Liver (tissue), 9 donors: ENCODE results near the gene ABHD17C. TPM values are rescaled to one million over a fixed set of nuclear protein-coding genes. Genes with fewer than 3 reads are reported as not detected.

Experiments
- DNase-seq: peaks from one replicate; pipeline ENCODE4 v3.0.0-alpha.2; 2017; ENCODE audit warnings: low spot score
- H3K27ac ChIP-seq, 2 donors: one replicate each; pipeline ENCODE4 v1.7.0; 2013; ENCODE audit warnings: inconsistent platforms in 2 of 2, low read length in 2 of 2, control low read depth in 1 of 2, low read depth in 1 of 2, mild to moderate bottlenecking in 1 of 2
- H3K27me3 ChIP-seq, 4 donors: one replicate each; pipeline versions ENCODE4 v1.6.1 to v1.7.0; 2013; ENCODE audit warnings: low read length in 3 of 4, inconsistent platforms in 1 of 4, mild to moderate bottlenecking in 1 of 4, moderate library complexity in 1 of 4; ENCODE audit not compliant: control insufficient read depth in 4 of 4, insufficient read depth in 4 of 4
- H3K36me3 ChIP-seq, 4 donors: one replicate each; pipeline versions ENCODE4 v1.6.1 to v1.7.0; 2013; ENCODE audit warnings: low read length in 3 of 4, mild to moderate bottlenecking in 3 of 4, low read depth in 1 of 4, moderate library complexity in 1 of 4; ENCODE audit not compliant: control insufficient read depth in 4 of 4, insufficient read depth in 3 of 4
- H3K4me1 ChIP-seq, 4 donors: one replicate each; pipeline versions ENCODE4 v1.6.1 to v1.7.0; 2013; ENCODE audit warnings: low read length in 3 of 4, mild to moderate bottlenecking in 3 of 4, moderate library complexity in 1 of 4; ENCODE audit not compliant: control insufficient read depth in 4 of 4, insufficient read depth in 4 of 4
- H3K4me3 ChIP-seq, 3 donors: one replicate each; pipeline versions ENCODE4 v1.6.1 to v1.7.0; 2013; ENCODE audit warnings: low read length in 3 of 3, control low read depth in 1 of 3, low read depth in 1 of 3, mild to moderate bottlenecking in 1 of 3
- H3K9ac ChIP-seq, 2 donors: one replicate each; pipeline ENCODE4 v1.7.0; 2013; ENCODE audit warnings: low read length in 2 of 2, mild to moderate bottlenecking in 2 of 2, moderate library complexity in 2 of 2, control low read depth in 1 of 2, low read depth in 1 of 2
- H3K9me3 ChIP-seq, 4 donors: one replicate each; pipeline versions ENCODE4 v1.6.1 to v1.7.0; 2013; ENCODE audit warnings: low read length in 3 of 4; ENCODE audit not compliant: control insufficient read depth in 4 of 4
- EGR1 ChIP-seq, 2 donors: IDR thresholded peaks; 2 replicates each; pipeline ENCODE4 v1.6.1; 2016 to 2018; ENCODE audit warnings: antibody characterized with exemption in 2 of 2, low read depth in 2 of 2
- FOXA1 ChIP-seq: IDR thresholded peaks from 2 replicates; pipeline ENCODE4 v1.6.1; 2016; ENCODE audit warnings: antibody characterized with exemption
- FOXA2 ChIP-seq: IDR thresholded peaks from 2 replicates; pipeline ENCODE4 v1.6.1; 2016; ENCODE audit warnings: antibody characterized with exemption
- GABPA ChIP-seq, 2 donors: IDR thresholded peaks in 1 of 2; conservative IDR thresholded peaks in 1 of 2; 2 replicates each; pipeline ENCODE4 v1.6.1; 2016; ENCODE audit warnings: antibody characterized with exemption in 2 of 2, mild to moderate bottlenecking in 1 of 2, moderate library complexity in 1 of 2
- HNF4A ChIP-seq, 2 donors: conservative IDR thresholded peaks; 2 replicates each; pipeline ENCODE4 v1.6.1; 2016; ENCODE audit warnings: antibody characterized with exemption in 2 of 2, mild to moderate bottlenecking in 2 of 2
- JUND ChIP-seq, 2 donors: IDR thresholded peaks; 2 replicates each; pipeline ENCODE4 v1.6.1; 2016; ENCODE audit warnings: antibody characterized with exemption in 2 of 2
- NR2F2 ChIP-seq: IDR thresholded peaks from 2 replicates; pipeline ENCODE4 v1.6.1; 2016; ENCODE audit warnings: antibody characterized with exemption
- RAD21 ChIP-seq, 2 donors: IDR thresholded peaks; 2 replicates each; pipeline ENCODE4 v1.6.1; 2016; ENCODE audit warnings: antibody characterized with exemption in 2 of 2, mild to moderate bottlenecking in 2 of 2
- YY1 ChIP-seq: IDR thresholded peaks from 2 replicates; pipeline ENCODE4 v1.6.1; 2016; ENCODE audit warnings: antibody characterized with exemption, mild to moderate bottlenecking
- WGBS: extraction: QIAGEN DNeasy Blood & Tissue Kit; methylation state at CpG from one replicate; pipeline ENCODE4 v1.1.7; 2013; 5-methylcytosine and 5-hydroxymethylcytosine counted together
- polyA plus RNA-seq, 2 donors: library from polyadenylated mRNA; stranded (reverse) in 1 of 2; unstranded in 1 of 2; fragments of 200-250 nt in 1 of 2; fragments of >200 nt in 1 of 2; fragmentation: Nextera tagmentation in 1 of 2; extraction: Ambion mirVana in 1 of 2; gene quantifications; one replicate each; pipeline versions ENCODE4 v1.2.1 to v1.2.3, GENCODE V29; 2013 to 2015
- total RNA-seq, 2 donors: library from RNA; depleted of rRNA; stranded (reverse); fragments of >200 nt; gene quantifications; one replicate each; pipeline ENCODE4 v1.2.3, GENCODE V29; 2014
- TF ChIP-seq, protein P1 (sequence below): IDR thresholded peaks from 2 replicates; pipeline ENCODE4 v1.6.1; 2016; ENCODE audit warnings: antibody characterized with exemption, mild to moderate bottlenecking
- TF ChIP-seq, protein P2 (sequence below): fragments of 150-350 bp; IDR thresholded peaks from 2 replicates; pipeline ENCODE4 v1.5.1; 2017; ENCODE audit warnings: improper control_type of control experiment, low read depth, low read length; ENCODE audit not compliant: missing input control
- TF ChIP-seq, protein P3 (sequence below): IDR thresholded peaks from 2 replicates; pipeline ENCODE4 v1.6.1; 2016; ENCODE audit warnings: antibody characterized with exemption
- TF ChIP-seq, protein P4 (sequence below): IDR thresholded peaks from 2 replicates; pipeline ENCODE4 v1.6.1; 2016; ENCODE audit warnings: antibody characterized with exemption
- donor health status: healthy.
- donor health status: healthy.
- donor health status: healthy.
- donor health status: healthy.
- donor health status: healthy.

ABHD17C gene
- total and polyA plus RNA-seq, 4 donors: 0.79 to 3.0 (median 2.0) TPM

DNA sequence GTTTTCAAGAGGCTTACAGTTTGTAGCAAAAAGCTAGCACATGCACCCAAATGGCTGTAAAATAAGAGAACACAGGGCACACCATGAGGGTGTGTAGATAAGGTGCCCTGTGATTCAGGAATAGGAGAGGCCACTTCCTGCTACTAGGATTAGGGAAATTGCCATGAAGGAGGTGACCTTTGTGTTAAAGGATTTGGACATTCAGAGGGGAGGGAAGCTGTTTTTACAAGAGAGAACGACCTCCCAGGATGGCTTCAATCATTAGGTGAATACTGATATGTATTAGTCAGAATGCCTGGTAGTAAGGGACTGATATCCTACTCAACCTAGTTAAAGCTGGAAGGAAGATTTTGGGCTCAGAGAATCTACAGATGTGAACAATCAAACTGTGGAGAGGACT lies 35.7 kb upstream of the ABHD17C start:
- TF ChIP-seq FOXA2 (no peak), JUND (IDR thresholded peaks at IDR 0.05) (no peak), GABPA (IDR thresholded peaks at IDR 0.05 in 1 of 2, conservative IDR thresholded peaks at IDR 0.05 in 1 of 2) (no peak), YY1 (no peak), RAD21 (IDR thresholded peaks at IDR 0.05) (no peak), NR2F2 (no peak)
- TF ChIP-seq, protein P1, sequence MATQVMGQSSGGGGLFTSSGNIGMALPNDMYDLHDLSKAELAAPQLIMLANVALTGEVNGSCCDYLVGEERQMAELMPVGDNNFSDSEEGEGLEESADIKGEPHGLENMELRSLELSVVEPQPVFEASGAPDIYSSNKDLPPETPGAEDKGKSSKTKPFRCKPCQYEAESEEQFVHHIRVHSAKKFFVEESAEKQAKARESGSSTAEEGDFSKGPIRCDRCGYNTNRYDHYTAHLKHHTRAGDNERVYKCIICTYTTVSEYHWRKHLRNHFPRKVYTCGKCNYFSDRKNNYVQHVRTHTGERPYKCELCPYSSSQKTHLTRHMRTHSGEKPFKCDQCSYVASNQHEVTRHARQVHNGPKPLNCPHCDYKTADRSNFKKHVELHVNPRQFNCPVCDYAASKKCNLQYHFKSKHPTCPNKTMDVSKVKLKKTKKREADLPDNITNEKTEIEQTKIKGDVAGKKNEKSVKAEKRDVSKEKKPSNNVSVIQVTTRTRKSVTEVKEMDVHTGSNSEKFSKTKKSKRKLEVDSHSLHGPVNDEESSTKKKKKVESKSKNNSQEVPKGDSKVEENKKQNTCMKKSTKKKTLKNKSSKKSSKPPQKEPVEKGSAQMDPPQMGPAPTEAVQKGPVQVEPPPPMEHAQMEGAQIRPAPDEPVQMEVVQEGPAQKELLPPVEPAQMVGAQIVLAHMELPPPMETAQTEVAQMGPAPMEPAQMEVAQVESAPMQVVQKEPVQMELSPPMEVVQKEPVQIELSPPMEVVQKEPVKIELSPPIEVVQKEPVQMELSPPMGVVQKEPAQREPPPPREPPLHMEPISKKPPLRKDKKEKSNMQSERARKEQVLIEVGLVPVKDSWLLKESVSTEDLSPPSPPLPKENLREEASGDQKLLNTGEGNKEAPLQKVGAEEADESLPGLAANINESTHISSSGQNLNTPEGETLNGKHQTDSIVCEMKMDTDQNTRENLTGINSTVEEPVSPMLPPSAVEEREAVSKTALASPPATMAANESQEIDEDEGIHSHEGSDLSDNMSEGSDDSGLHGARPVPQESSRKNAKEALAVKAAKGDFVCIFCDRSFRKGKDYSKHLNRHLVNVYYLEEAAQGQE: no peak
- H3K4me3 ChIP-seq: no peak overlapping the region
- H3K27ac ChIP-seq: no peak overlapping the region
- H3K36me3 ChIP-seq: no peaks in the 10 kb centered on the region
- no peaks in the 10 kb centered on the region for H3K4me1 ChIP-seq
- H3K27me3 ChIP-seq: peaks cover 0 to 2% (median 0%) of the 10 kb centered on the region in 4 donors
- H3K9ac ChIP-seq: no peak overlapping the region
- no peak for DNase-seq
- no peaks in the 10 kb centered on the region for H3K9me3 ChIP-seq
- 17% methylated on average over 1 of the region's 1 CpG for WGBS

DNA sequence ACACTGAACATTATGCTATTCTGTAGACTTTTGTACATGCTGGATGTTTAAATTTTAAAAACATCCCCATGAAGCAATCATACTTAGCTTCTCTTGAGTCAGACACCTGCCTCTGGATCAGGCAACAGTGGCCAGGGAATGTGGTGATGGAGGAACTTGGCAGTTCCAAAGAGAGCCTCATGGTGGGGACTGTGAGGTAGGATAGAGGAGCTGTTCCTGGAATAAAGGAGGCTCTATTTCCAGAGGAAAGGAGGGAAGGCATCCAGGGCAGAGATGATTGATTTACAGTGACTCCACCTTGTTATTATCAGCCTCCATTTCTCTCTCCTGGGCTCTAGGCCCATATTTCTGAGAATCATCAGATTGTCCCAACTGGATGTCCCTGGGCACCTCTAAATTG lies 35.0 kb upstream of the ABHD17C start:
- H3K27ac ChIP-seq: no peak overlapping the region
- no peak overlapping the region for H3K9ac ChIP-seq
- TF ChIP-seq JUND (IDR thresholded peaks at IDR 0.05) (no peak), RAD21 (IDR thresholded peaks at IDR 0.05) (peak; percentile 81 to 83), HNF4A (conservative IDR thresholded peaks at IDR 0.05) (no peak), FOXA1 (no peak)
- TF ChIP-seq, protein P2, sequence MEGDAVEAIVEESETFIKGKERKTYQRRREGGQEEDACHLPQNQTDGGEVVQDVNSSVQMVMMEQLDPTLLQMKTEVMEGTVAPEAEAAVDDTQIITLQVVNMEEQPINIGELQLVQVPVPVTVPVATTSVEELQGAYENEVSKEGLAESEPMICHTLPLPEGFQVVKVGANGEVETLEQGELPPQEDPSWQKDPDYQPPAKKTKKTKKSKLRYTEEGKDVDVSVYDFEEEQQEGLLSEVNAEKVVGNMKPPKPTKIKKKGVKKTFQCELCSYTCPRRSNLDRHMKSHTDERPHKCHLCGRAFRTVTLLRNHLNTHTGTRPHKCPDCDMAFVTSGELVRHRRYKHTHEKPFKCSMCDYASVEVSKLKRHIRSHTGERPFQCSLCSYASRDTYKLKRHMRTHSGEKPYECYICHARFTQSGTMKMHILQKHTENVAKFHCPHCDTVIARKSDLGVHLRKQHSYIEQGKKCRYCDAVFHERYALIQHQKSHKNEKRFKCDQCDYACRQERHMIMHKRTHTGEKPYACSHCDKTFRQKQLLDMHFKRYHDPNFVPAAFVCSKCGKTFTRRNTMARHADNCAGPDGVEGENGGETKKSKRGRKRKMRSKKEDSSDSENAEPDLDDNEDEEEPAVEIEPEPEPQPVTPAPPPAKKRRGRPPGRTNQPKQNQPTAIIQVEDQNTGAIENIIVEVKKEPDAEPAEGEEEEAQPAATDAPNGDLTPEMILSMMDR: peak; percentile 64
- no peak overlapping the region for H3K4me3 ChIP-seq
- no peak for DNase-seq
- peaks cover 0 to 2% (median 0%) of the 10 kb centered on the region in 4 donors for H3K27me3 ChIP-seq
- no peaks in the 10 kb centered on the region for H3K9me3 ChIP-seq
- H3K4me1 ChIP-seq: no peaks in the 10 kb centered on the region
- no peaks in the 10 kb centered on the region for H3K36me3 ChIP-seq

DNA sequence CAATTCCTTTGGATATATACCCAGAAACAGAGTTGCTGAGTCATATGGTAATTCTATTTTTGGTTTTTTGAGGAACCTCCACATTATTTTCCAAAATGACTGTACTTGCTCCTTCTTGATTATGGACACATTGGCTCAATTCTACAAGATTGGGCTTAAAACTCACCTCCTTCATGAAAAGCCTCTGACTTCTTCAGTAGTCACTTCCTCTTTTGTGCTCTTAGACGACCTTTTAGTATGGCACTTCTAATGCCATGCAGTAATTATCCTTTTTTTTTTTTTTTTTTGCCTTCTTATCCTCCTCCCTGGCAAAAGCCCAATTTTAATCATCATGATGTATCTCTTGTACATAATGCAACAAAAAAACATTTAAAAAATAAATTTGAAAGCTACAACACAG lies 33.0 kb upstream of the ABHD17C start:
- DNase-seq: no peak
- H3K9me3 ChIP-seq: no peaks in the 10 kb centered on the region
- WGBS: 60% methylated on average over 1 of the region's 1 CpG
- no peaks in the 10 kb centered on the region for H3K4me1 ChIP-seq
- H3K27ac ChIP-seq: no peak overlapping the region
- H3K36me3 ChIP-seq: no peaks in the 10 kb centered on the region
- H3K4me3 ChIP-seq: no peak overlapping the region
- no peak overlapping the region for H3K9ac ChIP-seq
- H3K27me3 ChIP-seq: peaks cover 0 to 2% (median 0%) of the 10 kb centered on the region in 4 donors
- TF ChIP-seq HNF4A (conservative IDR thresholded peaks at IDR 0.05) (no peak), EGR1 (IDR thresholded peaks at IDR 0.05; ENCODE audit: low read depth in 2 of 2) (no peak), FOXA1 (no peak), RAD21 (IDR thresholded peaks at IDR 0.05) (no peak), FOXA2 (no peak), JUND (IDR thresholded peaks at IDR 0.05) (no peak)
- TF ChIP-seq, protein P3, sequence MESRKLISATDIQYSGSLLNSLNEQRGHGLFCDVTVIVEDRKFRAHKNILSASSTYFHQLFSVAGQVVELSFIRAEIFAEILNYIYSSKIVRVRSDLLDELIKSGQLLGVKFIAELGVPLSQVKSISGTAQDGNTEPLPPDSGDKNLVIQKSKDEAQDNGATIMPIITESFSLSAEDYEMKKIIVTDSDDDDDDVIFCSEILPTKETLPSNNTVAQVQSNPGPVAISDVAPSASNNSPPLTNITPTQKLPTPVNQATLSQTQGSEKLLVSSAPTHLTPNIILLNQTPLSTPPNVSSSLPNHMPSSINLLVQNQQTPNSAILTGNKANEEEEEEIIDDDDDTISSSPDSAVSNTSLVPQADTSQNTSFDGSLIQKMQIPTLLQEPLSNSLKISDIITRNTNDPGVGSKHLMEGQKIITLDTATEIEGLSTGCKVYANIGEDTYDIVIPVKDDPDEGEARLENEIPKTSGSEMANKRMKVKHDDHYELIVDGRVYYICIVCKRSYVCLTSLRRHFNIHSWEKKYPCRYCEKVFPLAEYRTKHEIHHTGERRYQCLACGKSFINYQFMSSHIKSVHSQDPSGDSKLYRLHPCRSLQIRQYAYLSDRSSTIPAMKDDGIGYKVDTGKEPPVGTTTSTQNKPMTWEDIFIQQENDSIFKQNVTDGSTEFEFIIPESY: no peak
- TF ChIP-seq, protein P4, sequence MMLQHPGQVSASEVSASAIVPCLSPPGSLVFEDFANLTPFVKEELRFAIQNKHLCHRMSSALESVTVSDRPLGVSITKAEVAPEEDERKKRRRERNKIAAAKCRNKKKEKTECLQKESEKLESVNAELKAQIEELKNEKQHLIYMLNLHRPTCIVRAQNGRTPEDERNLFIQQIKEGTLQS: no peak
- TF ChIP-seq, protein P1: no peak
- TF ChIP-seq, protein P2: no peak
